GM21360 (cell line): ENCODE results near the gene TCTN1.
"Not testable (repeated sequence)": the region's sequence is repeated elsewhere in the genome, so short reads cannot be mapped to it uniquely, and the experiment has no call there.

Experiments
- ATAC-seq: cut with Tn5 transposase; IDR thresholded peaks from one replicate; pipeline ENCODE4 v1.9.1; 2021; ENCODE audit warnings: mild to moderate bottlenecking, moderate library complexity; ENCODE audit not compliant: unreplicated experiment

TCTN1 gene

GRCh38 chr12:110585231-110585799 lies 28.6 kb upstream of the TCTN1 start:
- ATAC-seq = no peak

GRCh38 chr12:110587102-110587501 lies 26.8 kb upstream of the TCTN1 start:
- not testable (repeated sequence) for ATAC-seq

- no peak for ATAC-seq
Measured at GRCh38 chr12:110590059-110590458, 23.9 kb upstream of the TCTN1 start.

GRCh38 chr12:110590806-110591326 lies 23.1 kb upstream of the TCTN1 start:
- peak; percentile 61 for ATAC-seq

GRCh38 chr12:110591451-110592051 lies 22.4 kb upstream of the TCTN1 start:
- ATAC-seq = peak; percentile 9

- ATAC-seq = no peak
Measured at GRCh38 chr12:110592078-110592477, 21.9 kb upstream of the TCTN1 start.

GRCh38 chr12:110592919-110593318 lies 21.0 kb upstream of the TCTN1 start:
- ATAC-seq = not testable (repeated sequence)

- ATAC-seq = no peak
Measured at GRCh38 chr12:110597885-110598284, 16.0 kb upstream of the TCTN1 start.

- ATAC-seq = no peak
Measured at GRCh38 chr12:110599334-110599733, 14.6 kb upstream of the TCTN1 start.

GRCh38 chr12:110600254-110600653 lies 13.7 kb upstream of the TCTN1 start:
- ATAC-seq = no peak

- ATAC-seq = not testable (repeated sequence)
Measured at GRCh38 chr12:110602085-110602814, 11.7 kb upstream of the TCTN1 start.

- no peak for ATAC-seq
Measured at GRCh38 chr12:110606253-110606611, 7.7 kb upstream of the TCTN1 start.

- ATAC-seq = no peak
Measured at GRCh38 chr12:110613071-110613770, 708 bp upstream of the TCTN1 start.

GRCh38 chr12:110615171-110615570 lies 1.2 kb downstream of the TCTN1 start:
- ATAC-seq = no peak

GRCh38 chr12:110616471-110617115 lies 2.7 kb downstream of the TCTN1 start:
- no peak for ATAC-seq

GRCh38 chr12:110619534-110619953 lies 5.6 kb downstream of the TCTN1 start:
- ATAC-seq = peak; percentile 48

- no peak for ATAC-seq
Measured at GRCh38 chr12:110622582-110622981, 8.7 kb downstream of the TCTN1 start.

GRCh38 chr12:110627500-110628195 lies 13.7 kb downstream of the TCTN1 start:
- ATAC-seq = no peak

GRCh38 chr12:110635055-110635454 lies 21.1 kb downstream of the TCTN1 start:
- ATAC-seq = no peak

GRCh38 chr12:110636516-110636915 lies 22.6 kb downstream of the TCTN1 start:
- no peak for ATAC-seq
